Left ventricle myocardium inferior (tissue), 1 donor: Measurements from ENCODE around the gene EP400. TPM values are rescaled to one million over a fixed set of nuclear protein-coding genes. Genes with fewer than 3 reads are reported as not detected.

ENCODE experiments used
- DNase-seq: peaks from one replicate; pipeline ENCODE4 v3.0.0-alpha.2; 2020
- H3K27ac ChIP-seq: fragments of 200-600 bp; replicated peaks from 2 replicates; pipeline ENCODE4 v1.8.0; 2021
- H3K27me3 ChIP-seq: fragments of 200-600 bp; 2 replicates; pipeline ENCODE4 v1.8.0; 2021; ENCODE audit warnings: low read depth
- H3K36me3 ChIP-seq: fragments of 200-600 bp; 2 replicates; pipeline ENCODE4 v1.8.0; 2021
- H3K4me1 ChIP-seq: fragments of 200-600 bp; 2 replicates; pipeline ENCODE4 v1.8.0; 2021
- H3K4me3 ChIP-seq: fragments of 200-600 bp; 2 replicates; pipeline ENCODE4 v1.8.0; 2021; ENCODE audit warnings: mild to moderate bottlenecking, moderate library complexity
- H3K9me3 ChIP-seq: fragments of 200-600 bp; replicated peaks from 2 replicates; pipeline ENCODE4 v1.8.0; 2021
- intact Hi-C: fragments of 100-400 bp; cut with micrococcal nuclease; formaldehyde crosslinking; loops from one replicate; pipeline ENCODE4 v1.11.0; 2022
- total RNA-seq: library from RNA; stranded (reverse); fragmentation: NEBNext Ultra II Directional; extraction: Animal tissue kit (Norgen Biotek cat#: 25700); gene quantifications from one replicate; pipeline ENCODE4 v1.2.1, GENCODE V29; 2021
- TF ChIP-seq, protein P1 (sequence below): fragments of 200-600 bp; IDR thresholded peaks from 2 replicates; pipeline ENCODE4 v1.8.0; 2021; ENCODE audit warnings: antibody characterized with exemption, mild to moderate bottlenecking, borderline replicate concordance
- donor health status: DM: no; HTN: yes; CAD: no; lungs with severe emphysema.

EP400 gene
- total RNA-seq, 1 donor from 2014 or later: 15.3 TPM

DNA sequence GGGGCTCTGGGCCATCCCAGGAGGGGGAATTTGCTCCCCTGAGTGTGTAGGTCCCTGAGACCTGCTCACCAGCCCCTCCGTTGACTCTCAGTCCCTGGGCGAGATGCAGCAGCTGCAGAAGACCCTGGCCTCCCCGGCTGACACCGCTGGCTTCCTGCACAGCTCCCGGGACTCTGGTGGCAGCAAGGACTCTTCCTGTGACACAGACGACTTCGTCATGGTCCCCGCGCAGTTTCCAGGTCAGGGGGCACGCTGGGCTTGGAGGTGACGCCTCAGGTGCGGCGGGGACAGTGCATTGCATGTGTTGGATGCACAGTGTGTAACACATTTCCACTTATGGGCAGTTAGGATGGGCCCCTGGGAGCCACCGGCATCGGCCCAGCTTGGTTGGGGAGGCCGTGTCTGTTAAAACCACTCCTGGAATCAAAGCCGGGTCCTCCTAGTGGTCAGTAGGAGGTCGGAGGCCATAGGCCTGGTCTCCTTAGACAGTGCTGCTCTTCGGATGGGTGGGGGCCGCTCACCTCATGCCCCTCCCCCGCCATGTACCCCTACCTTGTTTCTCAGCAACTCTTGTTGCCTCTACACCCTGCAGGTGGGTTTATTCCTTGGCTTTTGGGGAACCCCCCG lies 37.8 kb upstream of the EP400 start:
- H3K9me3 ChIP-seq: no peaks in the 10 kb centered on the region

GRCh38 chr12:131912518-131913274 lies 37.0 kb upstream of the EP400 start:
- peak overlapping the region; percentile 11 for H3K4me3 ChIP-seq
- H3K36me3 ChIP-seq: peaks cover 89% of the 10 kb centered on the region
- no peaks in the 10 kb centered on the region for H3K9me3 ChIP-seq
- H3K27ac ChIP-seq: peak overlapping the region; percentile 83
- intact Hi-C loops: no loop called here
- TF ChIP-seq, protein P1, sequence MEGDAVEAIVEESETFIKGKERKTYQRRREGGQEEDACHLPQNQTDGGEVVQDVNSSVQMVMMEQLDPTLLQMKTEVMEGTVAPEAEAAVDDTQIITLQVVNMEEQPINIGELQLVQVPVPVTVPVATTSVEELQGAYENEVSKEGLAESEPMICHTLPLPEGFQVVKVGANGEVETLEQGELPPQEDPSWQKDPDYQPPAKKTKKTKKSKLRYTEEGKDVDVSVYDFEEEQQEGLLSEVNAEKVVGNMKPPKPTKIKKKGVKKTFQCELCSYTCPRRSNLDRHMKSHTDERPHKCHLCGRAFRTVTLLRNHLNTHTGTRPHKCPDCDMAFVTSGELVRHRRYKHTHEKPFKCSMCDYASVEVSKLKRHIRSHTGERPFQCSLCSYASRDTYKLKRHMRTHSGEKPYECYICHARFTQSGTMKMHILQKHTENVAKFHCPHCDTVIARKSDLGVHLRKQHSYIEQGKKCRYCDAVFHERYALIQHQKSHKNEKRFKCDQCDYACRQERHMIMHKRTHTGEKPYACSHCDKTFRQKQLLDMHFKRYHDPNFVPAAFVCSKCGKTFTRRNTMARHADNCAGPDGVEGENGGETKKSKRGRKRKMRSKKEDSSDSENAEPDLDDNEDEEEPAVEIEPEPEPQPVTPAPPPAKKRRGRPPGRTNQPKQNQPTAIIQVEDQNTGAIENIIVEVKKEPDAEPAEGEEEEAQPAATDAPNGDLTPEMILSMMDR: no peak
- DNase-seq: peak; percentile 91
- H3K27me3 ChIP-seq: no peaks in the 10 kb centered on the region
- H3K4me1 ChIP-seq: peaks cover 40% of the 10 kb centered on the region

More for the DNA sequence above, 37.8 kb upstream of the EP400 start:
- no peak for DNase-seq
- H3K27me3 ChIP-seq: no peaks in the 10 kb centered on the region
- peaks cover 40% of the 10 kb centered on the region for H3K4me1 ChIP-seq
- peak overlapping the region; percentile 83 for H3K27ac ChIP-seq
- intact Hi-C loops: no loop called here
- no peak overlapping the region for H3K4me3 ChIP-seq
- peaks cover 91% of the 10 kb centered on the region for H3K36me3 ChIP-seq
- TF ChIP-seq, protein P1: no peak

- intact Hi-C loops: no loop called here
These were observed 36.1 kb upstream of the EP400 start for GRCh38 chr12:131913666-131914065.

DNA sequence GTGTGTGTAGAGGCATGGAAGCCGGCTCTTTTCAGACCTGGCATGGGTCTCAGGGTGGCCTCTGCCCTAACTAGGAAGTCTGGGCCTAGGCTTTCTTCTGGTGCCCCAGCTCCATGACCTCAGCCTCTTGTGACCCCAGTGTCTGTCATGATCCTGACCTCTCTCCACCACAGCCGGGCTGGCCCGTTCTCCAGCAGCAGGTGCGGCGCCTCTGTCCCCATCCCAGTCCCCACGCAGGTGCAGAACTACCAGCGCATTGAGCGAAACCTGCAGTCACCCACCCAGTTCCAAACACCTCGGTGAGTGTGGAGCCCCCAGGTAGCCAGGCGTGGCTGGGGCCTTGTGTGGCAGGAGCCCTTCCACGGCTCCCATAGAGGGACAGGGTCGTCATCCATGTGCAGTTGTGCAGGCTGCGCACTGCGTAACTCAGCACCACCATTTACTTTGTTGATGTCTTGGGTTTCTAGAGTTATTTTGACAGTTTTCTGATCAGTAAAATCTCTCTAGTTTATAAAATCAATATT lies 35.5 kb upstream of the EP400 start:
- TF ChIP-seq, protein P1: no peak
- no peak overlapping the region for H3K27ac ChIP-seq
- no peak for DNase-seq
- H3K27me3 ChIP-seq: no peaks in the 10 kb centered on the region
- H3K9me3 ChIP-seq: no peaks in the 10 kb centered on the region
- H3K36me3 ChIP-seq: peaks cover 80% of the 10 kb centered on the region
- no peak overlapping the region for H3K4me3 ChIP-seq
- peaks cover 40% of the 10 kb centered on the region for H3K4me1 ChIP-seq
- intact Hi-C loops: no loop called here

More at GRCh38 chr12:131913666-131914065, 36.1 kb upstream of the EP400 start:
- no peak for DNase-seq
- Histone ChIP-seq H3K27me3 (no peaks in the 10 kb centered on the region), H3K36me3 (peaks cover 82% of the 10 kb centered on the region), H3K4me1 (peaks cover 40% of the 10 kb centered on the region), H3K9me3 (no peaks in the 10 kb centered on the region), H3K27ac (no peak overlapping the region), H3K4me3 (no peak overlapping the region)
- TF ChIP-seq, protein P1: no peak

- Histone ChIP-seq H3K36me3 (peaks cover 80% of the 10 kb centered on the region), H3K9me3 (no peaks in the 10 kb centered on the region)
- TF ChIP-seq, protein P1: no peak
These were observed 34.6 kb upstream of the EP400 start for GRCh38 chr12:131915000-131915689.

More at GRCh38 chr12:131915000-131915689, 34.6 kb upstream of the EP400 start:
- H3K4me3 ChIP-seq: no peak overlapping the region
- DNase-seq: no peak
- H3K27ac ChIP-seq: no peak overlapping the region
- no peaks in the 10 kb centered on the region for H3K27me3 ChIP-seq
- H3K4me1 ChIP-seq: peaks cover 42% of the 10 kb centered on the region
- intact Hi-C loops: no loop called here
